Naive thymus-derived CD4-positive, alpha-beta T cell (primary cell): ENCODE results near the gene LTV1. TPM values are rescaled to one million over a fixed set of nuclear protein-coding genes. Genes with fewer than 3 reads are reported as not detected.

Source experiments
- ATAC-seq: fragments of 150-1000 bp; cut with Tn5 transposase; 2 replicates; pipeline ENCODE4 v1.10.0; 2021; ENCODE audit warnings: mild to moderate bottlenecking, moderate library complexity
- CTCF ChIA-PET: fragments of 350-600 bp; sonication (Branson Sonifier 250); formaldehyde crosslinking; loops from one replicate; lab custom pipeline; 2021; ENCODE audit warnings: antibody characterized with exemption; lab: Charles Lee
- POLR2A ChIA-PET: fragments of 350-600 bp; sonication (Branson Sonifier 250); formaldehyde crosslinking; loops from one replicate; lab custom pipeline; 2021; ENCODE audit warnings: antibody characterized with exemption, inconsistent platforms; lab: Charles Lee
- DNase-seq, 9 donors: peaks; one replicate each; pipeline versions ENCODE4 v3.0.0 to v3.0.0-alpha.2; 2020 to 2022; ENCODE audit warnings: mixed read lengths in 1 of 9
- H3K27ac ChIP-seq: one replicate; pipeline ENCODE4 v1.7.0; 2013; ENCODE audit warnings: mild to moderate bottlenecking, low read depth, low read length, moderate library complexity
- H3K27me3 ChIP-seq, 2 donors: one replicate each; pipeline ENCODE4 v1.7.0; 2013; ENCODE audit warnings: low read length in 2 of 2, mild to moderate bottlenecking in 2 of 2, moderate library complexity in 2 of 2; ENCODE audit not compliant: control insufficient read depth in 2 of 2, insufficient read depth in 2 of 2
- H3K36me3 ChIP-seq, 3 experiments: 1 replicate in 2 of 3; 2 replicates in 1 of 3; pipeline ENCODE4 v1.7.0; 2013; ENCODE audit warnings: low read length in 3 of 3, mild to moderate bottlenecking in 3 of 3, moderate library complexity in 1 of 3; ENCODE audit not compliant: insufficient read depth in 3 of 3, control insufficient read depth in 2 of 3
- H3K4me1 ChIP-seq, 2 donors: one replicate each; pipeline ENCODE4 v1.7.0; 2013; ENCODE audit warnings: low read length in 2 of 2, mild to moderate bottlenecking in 2 of 2, moderate library complexity in 1 of 2; ENCODE audit not compliant: control insufficient read depth in 2 of 2, insufficient read depth in 2 of 2
- H3K4me3 ChIP-seq: 2 replicates; pipeline ENCODE4 v1.7.0; 2013; ENCODE audit warnings: mild to moderate bottlenecking, low read length
- H3K9me3 ChIP-seq, 3 experiments: 1 replicate in 2 of 3; 2 replicates in 1 of 3; pipeline ENCODE4 v1.7.0; 2013; ENCODE audit warnings: low read length in 3 of 3; ENCODE audit not compliant: control insufficient read depth in 2 of 3
- H3K27ac Mint-ChIP-seq, 9 donors: one replicate each; pipeline ENCODE4 v1.8.0; 2020 to 2022; ENCODE audit warnings: mixed read lengths in 9 of 9, mild to moderate bottlenecking in 8 of 9, moderate library complexity in 5 of 9, inconsistent platforms in 2 of 9
- H3K27me3 Mint-ChIP-seq, 5 donors: one replicate each; pipeline ENCODE4 v1.8.0; 2021 to 2022; ENCODE audit warnings: mixed read lengths in 5 of 5, mild to moderate bottlenecking in 1 of 5
- H3K36me3 Mint-ChIP-seq, 5 donors: one replicate each; pipeline ENCODE4 v1.8.0; 2020 to 2022; ENCODE audit warnings: mixed read lengths in 5 of 5, mild to moderate bottlenecking in 3 of 5, inconsistent platforms in 1 of 5
- H3K4me1 Mint-ChIP-seq, 7 donors: one replicate each; pipeline ENCODE4 v1.8.0; 2020 to 2022; ENCODE audit warnings: mixed read lengths in 7 of 7, mild to moderate bottlenecking in 3 of 7, inconsistent platforms in 1 of 7
- H3K4me3 Mint-ChIP-seq, 10 donors: one replicate each; pipeline ENCODE4 v1.8.0; 2020 to 2022; ENCODE audit warnings: mild to moderate bottlenecking in 10 of 10, mixed read lengths in 10 of 10, moderate library complexity in 6 of 10, inconsistent platforms in 2 of 10
- H3K9me3 Mint-ChIP-seq, 11 donors: one replicate each; pipeline ENCODE4 v1.8.0; 2020 to 2022; ENCODE audit warnings: mixed read lengths in 11 of 11, mild to moderate bottlenecking in 4 of 11, inconsistent platforms in 1 of 11, moderate library complexity in 1 of 11
- intact Hi-C, 2 donors: fragments of 100-400 bp; cut with micrococcal nuclease; formaldehyde crosslinking; loops; one replicate each; pipeline ENCODE4 v1.15.1; 2023
- polyA plus RNA-seq, 2 donors: library from polyadenylated mRNA; unstranded; fragments of 300-500 nt; fragmentation: Illumina TruSeq; gene quantifications; one replicate each; pipeline ENCODE4 v1.2.3, GENCODE V29; 2021
- total RNA-seq, 6 experiments: library from RNA in 5 of 6; stranded (reverse) in 5 of 6; gene quantifications; 1 replicate in 5 of 6; 2 replicates in 1 of 6; pipeline ENCODE4 v1.2.3 and lab custom pipeline; 2021 to 2026

The LTV1 gene
- total and polyA plus RNA-seq, 7 experiments from 2014 or later: 16.5 to 29.6 (median 22.6) TPM

DNA sequence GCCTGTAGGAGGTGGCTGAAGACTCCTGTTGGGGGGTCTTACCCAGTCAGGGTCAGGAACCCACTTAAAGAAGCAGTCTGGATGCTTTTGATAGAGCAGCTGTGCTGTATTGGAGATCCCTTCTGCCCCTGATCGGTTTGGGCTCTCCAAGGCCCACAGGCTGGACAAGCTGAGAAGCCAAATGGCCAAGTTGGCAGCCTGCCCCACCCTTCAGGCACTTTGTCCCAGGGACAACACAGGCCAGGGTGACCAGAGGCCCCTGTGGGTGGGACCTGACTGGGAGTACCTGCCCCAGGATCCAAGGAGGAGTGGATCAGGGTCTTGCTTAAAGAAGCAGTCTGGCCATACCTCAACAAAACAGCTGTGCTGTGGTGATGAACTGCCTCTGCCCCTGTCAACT, 69.5 kb downstream of the LTV1 start:
- no peak overlapping the region for H3K4me3 ChIP-seq
- no peaks in the 10 kb centered on the region for H3K36me3 ChIP-seq
- H3K27me3 ChIP-seq: no peaks in the 10 kb centered on the region
- peaks cover 0 to 11% (median 0%) of the 10 kb centered on the region in 5 donors for H3K27me3 Mint-ChIP-seq
- intact Hi-C loops: no loop called here
- peaks cover 3 to 76% (median 42%) of the 10 kb centered on the region in 5 donors for H3K36me3 Mint-ChIP-seq
- no peak for ATAC-seq
- no peaks in the 10 kb centered on the region for H3K4me1 Mint-ChIP-seq
- H3K4me1 ChIP-seq: no peaks in the 10 kb centered on the region
- no peak for DNase-seq
- H3K27ac ChIP-seq: no peak overlapping the region
- POLR2A ChIA-PET: no interaction called here
- no peak overlapping the region for H3K27ac Mint-ChIP-seq
- peaks cover 13 to 63% (median 28%) of the 10 kb centered on the region in 11 donors for H3K9me3 Mint-ChIP-seq
- peaks cover 0 to 11% (median 0%) of the 10 kb centered on the region in 3 experiments for H3K9me3 ChIP-seq
- H3K4me3 Mint-ChIP-seq: no peak overlapping the region
- CTCF ChIA-PET: interaction anchor here (1.6 kb wide), 1 partner anchor 27 kb away, joined by 3 read pairs; no protein-coding TSS in a partner anchor

Other genes with a start within 250 kb of the LTV1 start
- gene PHACTR2, start 165.4 kb upstream of the LTV1 start, total RNA-seq: 10 to 100 TPM; 15.0 to 42.2 (median 23.2) TPM
- gene PHACTR2, start 165.4 kb upstream of the LTV1 start, polyA plus RNA-seq: 10 to 100 TPM; 10.0 to 18.8 TPM
- under 1 TPM in 1 of 5 experiments, not detected in 4; 0.49 TPM for gene ZC2HC1B, start 21.1 kb downstream of the LTV1 start, total RNA-seq
- not detected for gene ZC2HC1B, start 21.1 kb downstream of the LTV1 start, polyA plus RNA-seq
- 10 to 100 TPM in 1 of 5 experiments, 1 to 10 TPM in 4; 4.0 to 11.2 (median 4.5) TPM for gene PLAGL1, start 164.9 kb downstream of the LTV1 start, total RNA-seq
- gene PLAGL1, start 164.9 kb downstream of the LTV1 start, polyA plus RNA-seq: 1 to 10 TPM in 1 of 2 donors, under 1 TPM in 1; 0.94 to 2.0 TPM